Measurements from ENCODE around the gene SLC18A2.

DNA sequence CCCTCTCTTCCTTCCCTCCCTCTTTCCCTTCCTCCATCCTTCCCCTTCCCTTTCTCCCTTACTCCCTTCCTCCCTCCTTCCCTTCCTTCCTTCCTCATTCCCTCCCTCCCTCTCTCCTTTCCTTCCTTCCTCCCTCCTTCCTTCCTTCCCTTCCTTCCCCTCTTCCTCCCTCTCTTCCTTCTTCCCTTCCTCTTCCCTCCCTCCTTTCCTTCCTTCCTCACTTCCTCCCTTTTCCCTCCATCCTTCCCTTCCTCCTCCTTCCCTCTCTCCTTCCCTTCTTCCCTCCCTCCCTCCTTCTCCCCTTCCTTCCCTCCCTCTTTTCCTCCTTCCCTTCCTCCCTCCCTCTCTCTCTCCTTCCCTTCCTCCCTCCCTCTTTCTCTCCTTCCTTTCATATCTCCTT is 12.7 kb upstream of the SLC18A2 start:
- no peak for TF ChIP-seq POLR2A (IDR thresholded peaks at IDR 0.05)
- TF ChIP-seq, protein P1, sequence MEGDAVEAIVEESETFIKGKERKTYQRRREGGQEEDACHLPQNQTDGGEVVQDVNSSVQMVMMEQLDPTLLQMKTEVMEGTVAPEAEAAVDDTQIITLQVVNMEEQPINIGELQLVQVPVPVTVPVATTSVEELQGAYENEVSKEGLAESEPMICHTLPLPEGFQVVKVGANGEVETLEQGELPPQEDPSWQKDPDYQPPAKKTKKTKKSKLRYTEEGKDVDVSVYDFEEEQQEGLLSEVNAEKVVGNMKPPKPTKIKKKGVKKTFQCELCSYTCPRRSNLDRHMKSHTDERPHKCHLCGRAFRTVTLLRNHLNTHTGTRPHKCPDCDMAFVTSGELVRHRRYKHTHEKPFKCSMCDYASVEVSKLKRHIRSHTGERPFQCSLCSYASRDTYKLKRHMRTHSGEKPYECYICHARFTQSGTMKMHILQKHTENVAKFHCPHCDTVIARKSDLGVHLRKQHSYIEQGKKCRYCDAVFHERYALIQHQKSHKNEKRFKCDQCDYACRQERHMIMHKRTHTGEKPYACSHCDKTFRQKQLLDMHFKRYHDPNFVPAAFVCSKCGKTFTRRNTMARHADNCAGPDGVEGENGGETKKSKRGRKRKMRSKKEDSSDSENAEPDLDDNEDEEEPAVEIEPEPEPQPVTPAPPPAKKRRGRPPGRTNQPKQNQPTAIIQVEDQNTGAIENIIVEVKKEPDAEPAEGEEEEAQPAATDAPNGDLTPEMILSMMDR (IDR thresholded peaks at IDR 0.05) = no peak

Measured in ovary (tissue), 3 donors.